GM12874 (cell line): ENCODE results near the gene CLEC12A.

ENCODE experiments used
- CTCF ChIP-seq: IDR thresholded peaks from 2 replicates; pipeline ENCODE4 v1.5.1; 2011; ENCODE audit warnings: low read depth, mild to moderate bottlenecking, control low read depth, low read length, moderate library complexity; ENCODE audit not compliant: insufficient read depth

CLEC12A gene

GRCh38 chr12:9948606-9949296, 22.5 kb upstream of the CLEC12A start:
- no peak for TF ChIP-seq CTCF

- no peak for TF ChIP-seq CTCF
Measured at GRCh38 chr12:9951026-9951675, 20.1 kb upstream of the CLEC12A start.

GRCh38 chr12:9957834-9958233, 13.4 kb upstream of the CLEC12A start:
- no peak for TF ChIP-seq CTCF

GRCh38 chr12:9960590-9960989, 10.6 kb upstream of the CLEC12A start:
- no peak for TF ChIP-seq CTCF

GRCh38 chr12:9961106-9961505, 10.1 kb upstream of the CLEC12A start:
- no peak for TF ChIP-seq CTCF

- no peak for TF ChIP-seq CTCF
Measured at GRCh38 chr12:9961901-9962300, 9.3 kb upstream of the CLEC12A start.

- TF ChIP-seq CTCF = no peak
Measured at GRCh38 chr12:9969673-9970072, 1.5 kb upstream of the CLEC12A start.
